ENCODE results near the gene C17orf67. TPM values are rescaled to one million over a fixed set of nuclear protein-coding genes. Genes with fewer than 3 reads are reported as not detected.

The C17orf67 gene
- total RNA-seq, 4 donors from 2014 or later: 0.27 to 1.3 TPM; not detected in 2

DNA sequence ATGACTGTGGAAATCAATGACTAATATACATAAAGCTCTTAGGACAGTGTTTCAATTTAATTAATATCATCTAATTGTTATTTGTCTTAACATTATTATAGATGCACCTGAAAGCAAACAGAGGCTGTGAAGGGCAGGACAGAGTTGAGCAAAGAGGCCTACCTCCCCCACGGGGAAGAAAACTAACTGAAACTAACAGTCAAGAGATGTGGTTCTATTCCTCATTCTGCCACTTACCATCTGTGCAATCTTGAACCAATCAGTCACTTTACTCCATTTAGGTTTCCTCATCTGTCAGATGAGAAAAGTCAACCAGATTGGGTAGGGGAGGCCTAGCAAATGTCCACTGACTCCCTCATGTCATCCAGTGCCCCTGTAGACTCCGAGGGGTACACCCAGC is 59.1 kb downstream of the C17orf67 start:
- Histone ChIP-seq H3K9me3 (no peaks in the 10 kb centered on the region), H3K27me3 (peaks cover 51% of the 10 kb centered on the region), H3K27ac (no peak overlapping the region), H3K36me3 (no peaks in the 10 kb centered on the region), H3K4me3 (no peak overlapping the region), H3K4me1 (peaks cover 0 to 3% (median 2%) of the 10 kb centered on the region in 4 donors)
- TF ChIP-seq, protein P1, sequence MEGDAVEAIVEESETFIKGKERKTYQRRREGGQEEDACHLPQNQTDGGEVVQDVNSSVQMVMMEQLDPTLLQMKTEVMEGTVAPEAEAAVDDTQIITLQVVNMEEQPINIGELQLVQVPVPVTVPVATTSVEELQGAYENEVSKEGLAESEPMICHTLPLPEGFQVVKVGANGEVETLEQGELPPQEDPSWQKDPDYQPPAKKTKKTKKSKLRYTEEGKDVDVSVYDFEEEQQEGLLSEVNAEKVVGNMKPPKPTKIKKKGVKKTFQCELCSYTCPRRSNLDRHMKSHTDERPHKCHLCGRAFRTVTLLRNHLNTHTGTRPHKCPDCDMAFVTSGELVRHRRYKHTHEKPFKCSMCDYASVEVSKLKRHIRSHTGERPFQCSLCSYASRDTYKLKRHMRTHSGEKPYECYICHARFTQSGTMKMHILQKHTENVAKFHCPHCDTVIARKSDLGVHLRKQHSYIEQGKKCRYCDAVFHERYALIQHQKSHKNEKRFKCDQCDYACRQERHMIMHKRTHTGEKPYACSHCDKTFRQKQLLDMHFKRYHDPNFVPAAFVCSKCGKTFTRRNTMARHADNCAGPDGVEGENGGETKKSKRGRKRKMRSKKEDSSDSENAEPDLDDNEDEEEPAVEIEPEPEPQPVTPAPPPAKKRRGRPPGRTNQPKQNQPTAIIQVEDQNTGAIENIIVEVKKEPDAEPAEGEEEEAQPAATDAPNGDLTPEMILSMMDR (IDR thresholded peaks at IDR 0.05): no peak
- TF ChIP-seq POLR2A (IDR thresholded peaks at IDR 0.05) (no peak), EP300 (IDR thresholded peaks at IDR 0.05; ENCODE audit: low read depth) (no peak), POLR2AphosphoS5 (IDR thresholded peaks at IDR 0.05) (no peak)
- 29 to 67% methylated on average over 1 to 2 of the region's 2 CpGs for WGBS, 2 donors (ENCODE audit: low coverage in 1 of 2)
- in situ Hi-C loops (cut with MboI; ENCODE audit: low pct_ligation_motif_present in 1 of 4, low pct_unique_long_range_greater_than_20kb in 1 of 4, low sequenced_read_pairs in 3 of 4): no loop called here
- intact Hi-C loops (cut with DNase I; ENCODE audit: low total_unique reads): loop anchor here (10.0 kb wide), 2 partner anchors 90 to 180 kb away; partner anchors contain the start of gene NOG
- no peak for DNase-seq

DNA sequence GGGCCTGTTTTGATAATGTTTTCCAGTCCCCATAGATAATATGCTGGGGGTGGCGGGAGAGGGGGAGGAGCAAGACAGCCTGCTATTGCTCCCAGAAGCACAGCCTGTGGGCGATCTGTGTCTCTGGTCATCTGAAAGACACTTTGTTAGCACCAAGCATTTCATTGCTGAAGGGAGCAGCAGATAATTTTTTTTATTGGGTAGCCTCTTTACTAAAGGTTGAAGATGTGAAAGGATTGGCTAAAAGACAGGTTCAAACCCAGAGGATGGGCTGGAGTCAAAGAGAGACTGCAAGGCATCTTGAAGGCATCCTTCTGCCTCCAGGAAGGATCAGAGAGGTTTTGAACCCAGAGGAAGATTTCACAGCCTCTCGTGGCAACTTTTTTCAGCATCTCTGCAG is 60.6 kb downstream of the C17orf67 start:
- in situ Hi-C loops (cut with MboI; ENCODE audit: low pct_ligation_motif_present in 1 of 4, low pct_unique_long_range_greater_than_20kb in 1 of 4, low sequenced_read_pairs in 3 of 4): no loop called here
- Histone ChIP-seq H3K36me3 (no peaks in the 10 kb centered on the region), H3K4me3 (no peak overlapping the region), H3K4me1 (no peaks in the 10 kb centered on the region), H3K27me3 (peaks cover 37% of the 10 kb centered on the region), H3K27ac (no peak overlapping the region), H3K9me3 (no peaks in the 10 kb centered on the region)
- intact Hi-C loops (cut with DNase I; ENCODE audit: low total_unique reads): loop anchor here (10.0 kb wide), 2 partner anchors 88 to 178 kb away; partner anchors contain the start of gene NOG
- no peak for DNase-seq
- TF ChIP-seq EP300 (IDR thresholded peaks at IDR 0.05; ENCODE audit: low read depth) (no peak), POLR2AphosphoS5 (IDR thresholded peaks at IDR 0.05) (no peak), POLR2A (IDR thresholded peaks at IDR 0.05) (no peak)
- TF ChIP-seq, protein P1 (IDR thresholded peaks at IDR 0.05): no peak
- WGBS, 2 donors (ENCODE audit: low coverage in 1 of 2): 67 to 76% methylated on average over 1 to 3 of the region's 3 CpGs

DNA sequence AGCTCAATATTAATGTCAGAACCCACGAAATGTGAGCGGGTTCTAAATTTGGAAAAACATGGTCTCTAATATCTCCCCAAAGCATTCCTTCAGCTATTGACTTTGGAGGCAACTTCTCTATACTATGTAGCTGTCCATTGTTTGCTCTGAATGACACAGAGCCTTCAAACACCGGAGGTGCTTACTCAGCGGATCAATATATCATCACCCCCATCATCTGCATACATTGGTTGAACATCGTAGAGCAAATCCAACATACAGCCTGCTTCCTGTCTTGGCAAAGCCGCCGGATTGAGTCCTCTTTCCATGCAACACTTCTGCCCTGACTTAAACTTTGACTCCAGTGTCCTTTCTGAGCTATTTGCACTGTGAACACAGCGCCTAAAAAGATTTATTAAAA is 61.3 kb downstream of the C17orf67 start:
- Histone ChIP-seq H3K36me3 (no peaks in the 10 kb centered on the region), H3K4me3 (no peak overlapping the region), H3K27ac (no peak overlapping the region), H3K27me3 (peaks cover 30% of the 10 kb centered on the region), H3K9me3 (no peaks in the 10 kb centered on the region), H3K4me1 (no peaks in the 10 kb centered on the region)
- no peak for DNase-seq
- no peak for TF ChIP-seq POLR2AphosphoS5 (IDR thresholded peaks at IDR 0.05)
- no peak for TF ChIP-seq POLR2A (IDR thresholded peaks at IDR 0.05)
- TF ChIP-seq EP300 (IDR thresholded peaks at IDR 0.05; ENCODE audit: low read depth): no peak
- TF ChIP-seq, protein P1 (IDR thresholded peaks at IDR 0.05): no peak
- 70 to 80% methylated on average over 5 to 8 of the region's 8 CpGs for WGBS, 2 donors (ENCODE audit: low coverage in 1 of 2)
- in situ Hi-C loops (cut with MboI; ENCODE audit: low pct_ligation_motif_present in 1 of 4, low pct_unique_long_range_greater_than_20kb in 1 of 4, low sequenced_read_pairs in 3 of 4): no loop called here
- intact Hi-C loops (cut with DNase I; ENCODE audit: low total_unique reads): loop anchor here (10.0 kb wide), 2 partner anchors 88 to 178 kb away; partner anchors contain the start of gene NOG

DNA sequence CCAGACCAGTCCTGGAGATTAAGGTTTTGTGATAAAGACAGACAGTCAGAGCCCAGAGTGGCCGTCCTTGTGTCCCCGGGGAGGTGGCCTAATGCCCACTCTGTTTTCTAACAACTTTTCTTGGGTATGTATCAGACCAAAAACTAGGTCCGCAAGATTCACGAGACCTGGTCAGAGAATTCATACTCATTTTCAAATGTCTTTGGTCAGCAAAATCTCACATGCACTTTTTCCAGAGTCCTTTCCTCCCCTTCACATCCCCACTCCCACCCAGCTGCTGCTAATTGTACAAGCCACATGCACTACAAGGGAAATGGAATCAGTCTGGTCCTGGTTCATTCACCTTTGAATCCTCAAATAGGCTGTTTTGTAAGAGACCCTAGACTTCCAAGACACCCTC is 61.7 kb downstream of the C17orf67 start:
- H3K27ac ChIP-seq: no peak overlapping the region
- WGBS, 2 donors (ENCODE audit: low coverage in 1 of 2): 88 to 100% methylated on average over 2 to 4 of the region's 4 CpGs
- no peak for DNase-seq
- intact Hi-C loops (cut with DNase I; ENCODE audit: low total_unique reads): loop anchor here (10.0 kb wide), 2 partner anchors 87 to 177 kb away; partner anchors contain the start of gene NOG
- H3K27me3 ChIP-seq: peaks cover 28% of the 10 kb centered on the region
- TF ChIP-seq POLR2A (IDR thresholded peaks at IDR 0.05) (no peak), EP300 (IDR thresholded peaks at IDR 0.05; ENCODE audit: low read depth) (no peak), POLR2AphosphoS5 (IDR thresholded peaks at IDR 0.05) (no peak)
- TF ChIP-seq, protein P1 (IDR thresholded peaks at IDR 0.05): no peak
- H3K4me1 ChIP-seq: no peaks in the 10 kb centered on the region
- H3K36me3 ChIP-seq: no peaks in the 10 kb centered on the region
- H3K9me3 ChIP-seq: no peaks in the 10 kb centered on the region
- no peak overlapping the region for H3K4me3 ChIP-seq
- in situ Hi-C loops (cut with MboI; ENCODE audit: low pct_ligation_motif_present in 1 of 4, low pct_unique_long_range_greater_than_20kb in 1 of 4, low sequenced_read_pairs in 3 of 4): no loop called here
